AG09319 (cell line): ENCODE data around the gene TTLL8.
A peak's percentile ranks its signal among the peaks of the same experiment; 100 is the strongest.

Experiments
- DNase-seq: peaks from one replicate; pipeline ENCODE4 v3.0.0-alpha.2; 2010; ENCODE audit warnings: low read depth; ENCODE audit errors: extremely low read depth
- TF ChIP-seq, protein P1 (sequence below): IDR thresholded peaks from 2 replicates; pipeline ENCODE4 v1.5.1; 2011; ENCODE audit warnings: low read depth, mild to moderate bottlenecking, inconsistent platforms, low read length, moderate library complexity

TTLL8 gene

GRCh38 chr22:50086526-50086925 is 28.4 kb upstream of the TTLL8 start:
- DNase-seq, result peak; percentile 12
- TF ChIP-seq, protein P1, sequence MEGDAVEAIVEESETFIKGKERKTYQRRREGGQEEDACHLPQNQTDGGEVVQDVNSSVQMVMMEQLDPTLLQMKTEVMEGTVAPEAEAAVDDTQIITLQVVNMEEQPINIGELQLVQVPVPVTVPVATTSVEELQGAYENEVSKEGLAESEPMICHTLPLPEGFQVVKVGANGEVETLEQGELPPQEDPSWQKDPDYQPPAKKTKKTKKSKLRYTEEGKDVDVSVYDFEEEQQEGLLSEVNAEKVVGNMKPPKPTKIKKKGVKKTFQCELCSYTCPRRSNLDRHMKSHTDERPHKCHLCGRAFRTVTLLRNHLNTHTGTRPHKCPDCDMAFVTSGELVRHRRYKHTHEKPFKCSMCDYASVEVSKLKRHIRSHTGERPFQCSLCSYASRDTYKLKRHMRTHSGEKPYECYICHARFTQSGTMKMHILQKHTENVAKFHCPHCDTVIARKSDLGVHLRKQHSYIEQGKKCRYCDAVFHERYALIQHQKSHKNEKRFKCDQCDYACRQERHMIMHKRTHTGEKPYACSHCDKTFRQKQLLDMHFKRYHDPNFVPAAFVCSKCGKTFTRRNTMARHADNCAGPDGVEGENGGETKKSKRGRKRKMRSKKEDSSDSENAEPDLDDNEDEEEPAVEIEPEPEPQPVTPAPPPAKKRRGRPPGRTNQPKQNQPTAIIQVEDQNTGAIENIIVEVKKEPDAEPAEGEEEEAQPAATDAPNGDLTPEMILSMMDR, result no peak

DNA sequence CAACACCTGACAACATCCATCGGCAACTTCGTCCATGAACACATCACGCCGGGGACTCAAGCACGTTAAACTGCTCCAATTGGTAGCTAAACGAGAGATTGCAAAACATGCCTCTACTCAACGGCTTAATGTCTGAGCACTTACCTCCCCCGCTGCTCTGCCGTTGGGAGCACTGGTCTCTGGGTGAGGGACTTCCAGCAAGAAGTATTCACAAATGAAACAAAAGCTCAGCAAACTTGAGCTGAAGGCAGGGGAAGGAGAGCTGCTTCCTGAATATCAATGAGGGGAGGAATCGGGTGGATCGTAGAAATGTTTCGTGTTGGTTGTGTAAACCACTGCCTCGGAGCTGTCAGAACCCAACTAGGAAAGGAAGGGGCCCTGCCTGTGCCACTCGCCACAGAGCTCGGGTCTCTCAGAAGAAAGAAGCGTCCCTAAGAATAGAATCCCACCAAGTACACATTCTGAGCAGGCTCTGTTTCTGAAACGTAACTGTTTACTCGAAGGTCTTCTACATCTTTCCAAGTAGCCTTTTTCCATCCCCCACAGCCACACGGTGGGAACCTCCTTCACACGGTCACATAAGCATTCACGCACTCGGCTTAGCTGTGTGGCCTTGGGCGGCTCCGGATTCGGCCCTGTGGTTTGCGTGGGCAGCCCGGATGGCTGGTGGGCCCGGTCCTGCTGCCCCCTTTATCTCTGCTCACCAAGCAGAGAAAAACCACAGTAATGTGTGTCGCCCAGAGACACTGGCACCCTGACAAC is 27.3 kb upstream of the TTLL8 start, which contains the start of gene MLC1:
Gene MLC1, minus strand, starts transcription at position 216 of the 762 bp plus-strand sequence. CDS start 524 bp downstream, outside the sequence.
- TF ChIP-seq, protein P1, result no peak
- no peak for DNase-seq

DNA sequence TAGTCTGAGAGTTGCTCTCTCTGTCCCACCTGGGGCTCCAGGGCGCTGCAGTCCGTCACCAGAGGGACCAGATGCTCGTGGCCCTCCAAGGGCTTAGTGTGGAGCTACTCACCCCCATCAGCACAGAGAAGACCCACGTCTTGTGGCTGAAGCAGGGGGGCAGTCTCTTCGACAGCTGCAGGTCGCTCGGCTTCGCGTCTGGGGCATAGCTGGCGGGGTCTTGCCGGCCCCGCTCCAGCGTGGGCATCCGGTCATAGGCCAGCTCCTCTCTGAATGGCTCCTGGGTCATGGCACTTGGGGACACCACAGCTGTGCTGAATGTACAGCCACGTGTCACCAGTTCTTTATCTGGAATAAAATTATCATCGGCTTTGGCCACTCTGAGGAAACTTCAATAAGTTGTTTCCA is 26.5 kb upstream of the TTLL8 start:
- DNase-seq, result no peak
- TF ChIP-seq, protein P1, result no peak

- TF ChIP-seq, protein P1, result no peak
- DNase-seq, result no peak
Measured at GRCh38 chr22:50084080-50084477, 26.0 kb upstream of the TTLL8 start.

- TF ChIP-seq, protein P1, result no peak
Measured at GRCh38 chr22:50083462-50084079, 25.5 kb upstream of the TTLL8 start.

GRCh38 chr22:50082961-50083461 is 24.9 kb upstream of the TTLL8 start:
- no peak for DNase-seq

More at GRCh38 chr22:50083462-50084079, 25.5 kb upstream of the TTLL8 start:
- no peak for DNase-seq

More at GRCh38 chr22:50082961-50083461, 24.9 kb upstream of the TTLL8 start:
- TF ChIP-seq, protein P1, result no peak
